Large intestine (tissue), 3 donors: ENCODE results near the gene SORCS2. TPM values are rescaled to one million over a fixed set of nuclear protein-coding genes. Genes with fewer than 3 reads are reported as not detected.
"Not testable (repeated sequence)": the region's sequence is repeated elsewhere in the genome, so short reads cannot be mapped to it uniquely, and the experiment has no call there.

Experiments used
- DNase-seq, 2 donors: peaks; one replicate each; pipeline versions ENCODE4 v3.0.0 to v3.0.0-alpha.2; 2013
- H3K27ac ChIP-seq: one replicate; pipeline ENCODE4 v1.5.1; 2013; ENCODE audit warnings: low read length
- H3K27me3 ChIP-seq: 2 replicates; pipeline ENCODE4 v1.6.1; 2013; ENCODE audit warnings: low read length; ENCODE audit not compliant: control insufficient read depth, insufficient read depth
- H3K36me3 ChIP-seq: 2 replicates; pipeline ENCODE4 v1.6.1; 2013; ENCODE audit warnings: low read length; ENCODE audit not compliant: control insufficient read depth, insufficient read depth
- H3K4me1 ChIP-seq: one replicate; pipeline ENCODE4 v1.6.1; 2013; ENCODE audit warnings: low read length; ENCODE audit not compliant: control insufficient read depth, insufficient read depth
- H3K4me3 ChIP-seq: one replicate; pipeline ENCODE4 v1.5.1; 2013; ENCODE audit warnings: low read length
- H3K9me3 ChIP-seq: one replicate; pipeline ENCODE4 v1.6.1; 2013; ENCODE audit warnings: mild to moderate bottlenecking, low read depth, low read length, moderate library complexity; ENCODE audit not compliant: control insufficient read depth
- WGBS: methylation state at CpG from one replicate; pipeline ENCODE4 v1.1.5; 2013; ENCODE audit warnings: low lambda C conversion rate; ENCODE audit not compliant: insufficient coverage; 5-methylcytosine and 5-hydroxymethylcytosine counted together
- polyA plus RNA-seq: library from polyadenylated mRNA; unstranded; fragments of 120-200 nt; gene quantifications from one replicate; pipeline ENCODE4 v1.2.1, GENCODE V29; 2013

SORCS2 gene
- polyA plus RNA-seq, 1 donor = 3.6 TPM

GRCh38 chr4:7591409-7592053 lies 399.2 kb downstream of the SORCS2 start:
- Histone ChIP-seq H3K4me1 (no peaks in the 10 kb centered on the region), H3K9me3 (no peaks in the 10 kb centered on the region), H3K4me3 (no peak overlapping the region), H3K27ac (no peak overlapping the region), H3K27me3 (peaks cover 12% of the 10 kb centered on the region), H3K36me3 (no peaks in the 10 kb centered on the region)
- no peak for DNase-seq
- WGBS = no CpG with 5 or more reads among the region's 28 CpGs

- Histone ChIP-seq H3K9me3 (no peaks in the 10 kb centered on the region), H3K27me3 (peaks cover 16% of the 10 kb centered on the region), H3K36me3 (no peaks in the 10 kb centered on the region), H3K4me3 (no peak overlapping the region), H3K27ac (no peak overlapping the region), H3K4me1 (no peaks in the 10 kb centered on the region)
- WGBS = no CpG with 5 or more reads among the region's 21 CpGs
- no peak for DNase-seq
Observed at GRCh38 chr4:7593646-7594412, 401.5 kb downstream of the SORCS2 start.

GRCh38 chr4:7595934-7596461 lies 403.7 kb downstream of the SORCS2 start:
- Histone ChIP-seq H3K4me1 (peaks cover 4% of the 10 kb centered on the region), H3K27me3 (peaks cover 16% of the 10 kb centered on the region), H3K36me3 (no peaks in the 10 kb centered on the region), H3K4me3 (no peak overlapping the region), H3K27ac (no peak overlapping the region), H3K9me3 (no peaks in the 10 kb centered on the region)
- no peak for DNase-seq
- WGBS = no CpG with 5 or more reads among the region's 11 CpGs

- Histone ChIP-seq H3K36me3 (no peaks in the 10 kb centered on the region), H3K4me3 (no peak overlapping the region), H3K4me1 (peaks cover 4% of the 10 kb centered on the region), H3K9me3 (peaks cover 1% of the 10 kb centered on the region), H3K27me3 (peaks cover 16% of the 10 kb centered on the region), H3K27ac (no peak overlapping the region)
- DNase-seq = no peak
- WGBS = 79% methylated on average over 5 of the region's 9 CpGs
Observed at GRCh38 chr4:7596918-7597606, 404.7 kb downstream of the SORCS2 start.

GRCh38 chr4:7598939-7599790 lies 406.8 kb downstream of the SORCS2 start:
- DNase-seq = no peak
- no peak overlapping the region for H3K27ac ChIP-seq
- WGBS = no CpG with 5 or more reads among the region's 29 CpGs
- no peak overlapping the region for H3K4me3 ChIP-seq
- H3K9me3 ChIP-seq = peaks cover 12% of the 10 kb centered on the region
- peaks cover 12% of the 10 kb centered on the region for H3K27me3 ChIP-seq
- no peaks in the 10 kb centered on the region for H3K36me3 ChIP-seq
- peaks cover 4% of the 10 kb centered on the region for H3K4me1 ChIP-seq

GRCh38 chr4:7600247-7600646 lies 407.9 kb downstream of the SORCS2 start:
- no peak for DNase-seq
- Histone ChIP-seq H3K27ac (no peak overlapping the region), H3K27me3 (peaks cover 10% of the 10 kb centered on the region), H3K4me3 (no peak overlapping the region), H3K36me3 (no peaks in the 10 kb centered on the region), H3K9me3 (peaks cover 12% of the 10 kb centered on the region), H3K4me1 (peaks cover 4% of the 10 kb centered on the region)
- no CpG with 5 or more reads among the region's 17 CpGs for WGBS

- H3K4me3 ChIP-seq, H3K4me1 ChIP-seq, H3K27me3 ChIP-seq, DNase-seq, H3K27ac ChIP-seq, H3K36me3 ChIP-seq: not testable (repeated sequence)
- H3K9me3 ChIP-seq = peaks cover 12% of the 10 kb centered on the region
- WGBS = no CpG with 5 or more reads among the region's 30 CpGs
Observed at GRCh38 chr4:7602166-7602565, 409.8 kb downstream of the SORCS2 start.

- H3K4me3 ChIP-seq = no peak overlapping the region
- DNase-seq = peak in 1 of 2 donors; percentile 33
- H3K9me3 ChIP-seq = peaks cover 8% of the 10 kb centered on the region
- 100% methylated on average over 1 of the region's 14 CpGs for WGBS
- no peaks in the 10 kb centered on the region for H3K36me3 ChIP-seq
- peaks cover 32% of the 10 kb centered on the region for H3K4me1 ChIP-seq
- peak overlapping the region; percentile 79 for H3K27ac ChIP-seq
- H3K27me3 ChIP-seq = no peaks in the 10 kb centered on the region
Observed at GRCh38 chr4:7607156-7607910, 415.0 kb downstream of the SORCS2 start.

- no CpG with 5 or more reads among the region's 7 CpGs for WGBS
- peak overlapping the region; percentile 79 for H3K27ac ChIP-seq
- peaks cover 32% of the 10 kb centered on the region for H3K4me1 ChIP-seq
- H3K9me3 ChIP-seq = peaks cover under 1% of the 10 kb centered on the region
- peak; percentile 92 to 96 for DNase-seq
- no peaks in the 10 kb centered on the region for H3K27me3 ChIP-seq
- H3K4me3 ChIP-seq = no peak overlapping the region
- no peaks in the 10 kb centered on the region for H3K36me3 ChIP-seq
Observed at GRCh38 chr4:7608046-7608445, 415.7 kb downstream of the SORCS2 start.
